CD14-positive monocyte (primary cell): ENCODE results near the gene SEH1L. TPM values are rescaled to one million over a fixed set of nuclear protein-coding genes. Genes with fewer than 3 reads are reported as not detected.

Source experiments
- DNase-seq, 3 donors: peaks; one replicate each; pipeline ENCODE4 v3.0.0-alpha.2; 2011 to 2022
- H2AFZ ChIP-seq: 2 replicates; pipeline ENCODE4 v1.6.0; 2012; ENCODE audit warnings: mild to moderate bottlenecking, low read depth, low read length, inconsistent platforms; ENCODE audit not compliant: insufficient read depth, poor library complexity, severe bottlenecking
- H3K27ac ChIP-seq, 2 donors: 1 replicate in 1 of 2; 2 replicates in 1 of 2; pipeline ENCODE4 v1.5.1; 2012 to 2013; ENCODE audit warnings: low read length in 2 of 2, control low read depth in 1 of 2, inconsistent platforms in 1 of 2, low read depth in 1 of 2, mild to moderate bottlenecking in 1 of 2
- H3K27me3 ChIP-seq, 2 donors: one replicate each; pipeline versions ENCODE4 v1.6.0 to v1.6.1; 2011 to 2013; ENCODE audit warnings: low read length in 2 of 2; ENCODE audit not compliant: control insufficient read depth in 2 of 2, insufficient read depth in 2 of 2
- H3K36me3 ChIP-seq, 2 donors: replicated peaks in 1 of 2; 1 replicate in 1 of 2; 2 replicates in 1 of 2; pipeline versions ENCODE4 v1.5.1 to v1.6.1; 2012 to 2013; ENCODE audit warnings: low read length in 2 of 2, control low read depth in 1 of 2, inconsistent platforms in 1 of 2, mild to moderate bottlenecking in 1 of 2; ENCODE audit not compliant: insufficient read depth in 2 of 2, control insufficient read depth in 1 of 2
- H3K4me1 ChIP-seq, 2 donors: 1 replicate in 1 of 2; 2 replicates in 1 of 2; pipeline versions ENCODE4 v1.5.1 to v1.6.1; 2012 to 2013; ENCODE audit warnings: low read length in 2 of 2, control low read depth in 1 of 2, inconsistent platforms in 1 of 2, mild to moderate bottlenecking in 1 of 2, moderate library complexity in 1 of 2; ENCODE audit not compliant: insufficient read depth in 2 of 2, control insufficient read depth in 1 of 2
- H3K4me2 ChIP-seq: replicated peaks from 2 replicates; pipeline ENCODE3; 2012; ENCODE audit warnings: low read length, moderate library complexity, mild to moderate bottlenecking; ENCODE audit not compliant: poor library complexity, severe bottlenecking; ENCODE audit errors: extremely low read depth
- H3K4me3 ChIP-seq, 3 experiments: fragments of 200-600 bp in 1 of 3; sonication (generic) in 1 of 3; replicated peaks in 1 of 3; 1 replicate in 2 of 3; 2 replicates in 1 of 3; pipeline ENCODE4 v1.5.1; 2011 to 2013; ENCODE audit warnings: low read length in 3 of 3, mild to moderate bottlenecking in 3 of 3, control low read depth in 2 of 3, low read depth in 2 of 3, inconsistent platforms in 1 of 3, moderate library complexity in 1 of 3
- H3K79me2 ChIP-seq: 2 replicates; pipeline ENCODE4 v1.6.0; 2012; ENCODE audit warnings: mild to moderate bottlenecking, control low read depth, inconsistent platforms, low read length, moderate library complexity; ENCODE audit not compliant: insufficient read depth
- H3K9ac ChIP-seq: 2 replicates; pipeline ENCODE4 v1.6.0; 2017; ENCODE audit warnings: low read length, mild to moderate bottlenecking; ENCODE audit not compliant: insufficient read depth, poor library complexity, severe bottlenecking
- H3K9me3 ChIP-seq, 2 donors: replicated peaks in 1 of 2; 1 replicate in 1 of 2; 2 replicates in 1 of 2; pipeline versions ENCODE4 v1.5.1 to v1.6.1; 2012 to 2013; ENCODE audit warnings: low read length in 2 of 2, control low read depth in 1 of 2; ENCODE audit not compliant: control insufficient read depth in 1 of 2, insufficient read depth in 1 of 2
- H4K20me1 ChIP-seq: 2 replicates; pipeline ENCODE4 v1.6.0; 2012; ENCODE audit warnings: mild to moderate bottlenecking, low read length, control low read depth, moderate library complexity; ENCODE audit not compliant: insufficient read depth
- H3K27ac Mint-ChIP-seq, 7 donors: one replicate each; pipeline ENCODE4 v1.8.0; 2020; ENCODE audit warnings: mild to moderate bottlenecking in 7 of 7, mixed read lengths in 7 of 7, moderate library complexity in 6 of 7, inconsistent platforms in 2 of 7
- H3K27me3 Mint-ChIP-seq, 3 donors: one replicate each; pipeline ENCODE4 v1.8.0; 2021 to 2022; ENCODE audit warnings: low read depth in 3 of 3, mild to moderate bottlenecking in 3 of 3, mixed read lengths in 3 of 3, moderate library complexity in 3 of 3, inconsistent platforms in 1 of 3
- H3K36me3 Mint-ChIP-seq, 2 donors: one replicate each; pipeline ENCODE4 v1.8.0; 2020; ENCODE audit warnings: mixed read lengths in 2 of 2, inconsistent platforms in 1 of 2, mild to moderate bottlenecking in 1 of 2
- H3K4me1 Mint-ChIP-seq: one replicate; pipeline ENCODE4 v1.8.0; 2020; ENCODE audit warnings: mild to moderate bottlenecking, mixed read lengths
- H3K4me3 Mint-ChIP-seq, 2 donors: one replicate each; pipeline ENCODE4 v1.8.0; 2020; ENCODE audit warnings: mild to moderate bottlenecking in 2 of 2, mixed read lengths in 2 of 2, moderate library complexity in 1 of 2
- H3K9me3 Mint-ChIP-seq, 7 donors: one replicate each; pipeline ENCODE4 v1.8.0; 2020 to 2022; ENCODE audit warnings: mixed read lengths in 7 of 7, mild to moderate bottlenecking in 6 of 7, moderate library complexity in 6 of 7, inconsistent platforms in 2 of 7
- WGBS: methylation state at CpG from one replicate; pipeline ENCODE4 v1.1.5; 2013; ENCODE audit warnings: missing lambda C conversion rate; ENCODE audit not compliant: insufficient coverage; 5-methylcytosine and 5-hydroxymethylcytosine counted together
- intact Hi-C, 2 donors: fragments of 100-400 bp; cut with micrococcal nuclease; formaldehyde crosslinking; loops; one replicate each; pipeline versions ENCODE4 v1.15.0 to v1.15.1; 2023
- polyA plus RNA-seq, 3 donors: library from polyadenylated mRNA; depleted of rRNA in 1 of 3; unstranded in 2 of 3; stranded (reverse) in 1 of 3; fragments of 300-500 nt in 2 of 3; fragments of >200 nt in 1 of 3; fragmentation: Illumina TruSeq in 2 of 3; gene quantifications; 1 replicate in 2 of 3; 2 replicates in 1 of 3; pipeline ENCODE4 v1.2.3, GENCODE V29; 2012 to 2021
- TF ChIP-seq, protein P1 (sequence below): fragments of 200-600 bp; IDR thresholded peaks from one replicate; pipeline ENCODE4 v1.8.0; 2022; ENCODE audit warnings: antibody characterized with exemption, mild to moderate bottlenecking

SEH1L gene
- polyA plus RNA-seq, 3 donors: 7.1 to 26.9 (median 25.9) TPM

DNA sequence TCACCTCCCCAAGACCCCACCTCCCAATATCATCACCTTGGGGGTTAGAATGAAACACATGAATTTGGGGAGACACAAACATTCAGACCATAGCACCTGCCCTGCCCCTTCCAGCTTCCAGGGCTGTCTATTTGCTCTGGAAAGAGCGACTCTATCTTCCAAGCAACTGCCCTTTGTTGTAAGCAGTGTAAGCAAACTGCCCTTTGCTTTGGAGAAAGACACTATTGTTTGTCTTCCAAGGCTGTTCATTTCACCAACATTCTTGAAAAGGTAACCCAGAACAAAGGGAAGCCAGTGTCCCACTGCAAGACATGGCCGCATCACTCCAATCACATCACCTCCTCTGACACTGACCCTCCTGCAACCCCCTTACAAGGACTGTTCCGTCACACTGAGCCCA is 16.9 kb upstream of the SEH1L start:
- Mint-ChIP-seq H3K4me3 (no peak overlapping the region), H3K4me1 (peaks cover 3% of the 10 kb centered on the region), H3K27me3 (peaks cover 0 to 1% (median 0%) of the 10 kb centered on the region in 3 donors), H3K36me3 (no peaks in the 10 kb centered on the region), H3K9me3 (no peaks in the 10 kb centered on the region), H3K27ac (no peak overlapping the region)
- TF ChIP-seq, protein P1, sequence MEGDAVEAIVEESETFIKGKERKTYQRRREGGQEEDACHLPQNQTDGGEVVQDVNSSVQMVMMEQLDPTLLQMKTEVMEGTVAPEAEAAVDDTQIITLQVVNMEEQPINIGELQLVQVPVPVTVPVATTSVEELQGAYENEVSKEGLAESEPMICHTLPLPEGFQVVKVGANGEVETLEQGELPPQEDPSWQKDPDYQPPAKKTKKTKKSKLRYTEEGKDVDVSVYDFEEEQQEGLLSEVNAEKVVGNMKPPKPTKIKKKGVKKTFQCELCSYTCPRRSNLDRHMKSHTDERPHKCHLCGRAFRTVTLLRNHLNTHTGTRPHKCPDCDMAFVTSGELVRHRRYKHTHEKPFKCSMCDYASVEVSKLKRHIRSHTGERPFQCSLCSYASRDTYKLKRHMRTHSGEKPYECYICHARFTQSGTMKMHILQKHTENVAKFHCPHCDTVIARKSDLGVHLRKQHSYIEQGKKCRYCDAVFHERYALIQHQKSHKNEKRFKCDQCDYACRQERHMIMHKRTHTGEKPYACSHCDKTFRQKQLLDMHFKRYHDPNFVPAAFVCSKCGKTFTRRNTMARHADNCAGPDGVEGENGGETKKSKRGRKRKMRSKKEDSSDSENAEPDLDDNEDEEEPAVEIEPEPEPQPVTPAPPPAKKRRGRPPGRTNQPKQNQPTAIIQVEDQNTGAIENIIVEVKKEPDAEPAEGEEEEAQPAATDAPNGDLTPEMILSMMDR: no peak
- Histone ChIP-seq H3K4me3 (no peak overlapping the region), H2AFZ (no peak overlapping the region), H3K36me3 (no peaks in the 10 kb centered on the region), H3K9me3 (no peaks in the 10 kb centered on the region), H4K20me1 (no peaks in the 10 kb centered on the region), H3K4me1 (no peaks in the 10 kb centered on the region), H3K4me2 (no peak overlapping the region), H3K79me2 (no peaks in the 10 kb centered on the region), H3K27me3 (no peaks in the 10 kb centered on the region), H3K27ac (no peak overlapping the region), H3K9ac (no peak overlapping the region)
- no peak for DNase-seq
- WGBS: 71% methylated on average over 3 of the region's 3 CpGs
- intact Hi-C loops: loop anchor here in 1 of 2 donors (5.0 kb wide), 1 partner anchor 189 kb away; no protein-coding TSS in a partner anchor

- Mint-ChIP-seq H3K36me3 (no peaks in the 10 kb centered on the region), H3K4me1 (peaks cover 3% of the 10 kb centered on the region), H3K27me3 (peaks cover 0 to 3% (median 0%) of the 10 kb centered on the region in 3 donors), H3K4me3 (no peak overlapping the region), H3K27ac (no peak overlapping the region), H3K9me3 (no peaks in the 10 kb centered on the region)
- H3K4me3 ChIP-seq: no peak overlapping the region
- intact Hi-C loops: loop anchor here in 1 of 2 donors (5.0 kb wide), 1 partner anchor 191 kb away; no protein-coding TSS in a partner anchor
- no peak overlapping the region for H3K9ac ChIP-seq
- no peaks in the 10 kb centered on the region for H3K27me3 ChIP-seq
- DNase-seq: no peak
- no peaks in the 10 kb centered on the region for H3K79me2 ChIP-seq
- no peak overlapping the region for H3K27ac ChIP-seq
- H3K36me3 ChIP-seq: no peaks in the 10 kb centered on the region
- TF ChIP-seq, protein P1: no peak
- H3K4me2 ChIP-seq: no peak overlapping the region
- no peaks in the 10 kb centered on the region for H4K20me1 ChIP-seq
- H2AFZ ChIP-seq: no peak overlapping the region
- no peaks in the 10 kb centered on the region for H3K4me1 ChIP-seq
- H3K9me3 ChIP-seq: no peaks in the 10 kb centered on the region
These were observed 14.5 kb upstream of the SEH1L start for GRCh38 chr18:12933327-12933726.
